DOHH2 (cell line): ENCODE measurements around the gene LRRC61.
"Not testable (repeated sequence)": the region's sequence is repeated elsewhere in the genome, so short reads cannot be mapped to it uniquely, and the experiment has no call there.

Experiments used
- CTCF ChIP-seq: fragments of 200-600 bp; sonication (generic); IDR thresholded peaks from one replicate; pipeline ENCODE4 v1.5.1; 2014; ENCODE audit warnings: antibody characterized with exemption, mild to moderate bottlenecking, low read depth, low read length; ENCODE audit not compliant: poor library complexity, severe bottlenecking
- EZH2phosphoT487 ChIP-seq: fragments of 200-600 bp; sonication (generic); IDR thresholded peaks from 2 replicates; pipeline ENCODE4 v1.6.1; 2017; ENCODE audit warnings: borderline replicate concordance, mild to moderate bottlenecking, antibody characterized with exemption, low read length, moderate library complexity, mixed read lengths

- TF ChIP-seq CTCF, EZH2phosphoT487: not testable (repeated sequence)
Measured at GRCh38 chr7:150305903-150306284, 17.3 kb upstream of the LRRC61 start.
